B cell (primary cell): ENCODE data around the gene USB1. TPM values are rescaled to one million over a fixed set of nuclear protein-coding genes. Genes with fewer than 3 reads are reported as not detected.

Experiments used
- ATAC-seq: fragments of 200-7000 bp; cut with Tn5 transposase; one replicate; pipeline ENCODE4 v1.10.0; 2021; ENCODE audit warnings: low read depth, mild to moderate bottlenecking, moderate number of reproducible peaks, moderate library complexity
- CTCF ChIA-PET: fragments of 350-600 bp; sonication (Branson Sonifier 250); formaldehyde crosslinking; loops from one replicate; lab custom pipeline; 2021; ENCODE audit warnings: antibody characterized with exemption, inconsistent platforms; lab: Charles Lee
- POLR2A ChIA-PET: fragments of 350-600 bp; sonication (Branson Sonifier 250); formaldehyde crosslinking; loops from one replicate; lab custom pipeline; 2021; ENCODE audit warnings: antibody characterized with exemption; lab: Charles Lee
- DNase-seq: peaks from one replicate; pipeline ENCODE4 v3.0.0; 2013
- H2AFZ ChIP-seq: 2 replicates; pipeline ENCODE4 v1.6.1; 2012; ENCODE audit warnings: mild to moderate bottlenecking, low read depth, low read length; ENCODE audit not compliant: insufficient read depth, poor library complexity, severe bottlenecking
- H3K27ac ChIP-seq, 2 donors: 1 replicate in 1 of 2; 2 replicates in 1 of 2; pipeline ENCODE4 v1.5.1; 2012 to 2013; ENCODE audit warnings: low read length in 2 of 2, mild to moderate bottlenecking in 2 of 2, moderate library complexity in 1 of 2
- H3K27me3 ChIP-seq, 4 experiments: fragments of 200-600 bp in 1 of 4; sonication (generic) in 1 of 4; replicated peaks in 1 of 4; 1 replicate in 2 of 4; 2 replicates in 2 of 4; pipeline versions ENCODE4 v1.6.1 to v1.7.0; 2013 to 2016; ENCODE audit warnings: low read length in 3 of 4, mild to moderate bottlenecking in 2 of 4, mixed read lengths in 1 of 4, moderate library complexity in 1 of 4; ENCODE audit not compliant: insufficient read depth in 4 of 4, control insufficient read depth in 3 of 4; ENCODE audit errors: control extremely low read depth in 1 of 4
- H3K36me3 ChIP-seq, 2 experiments: replicated peaks in 1 of 2; 1 replicate in 1 of 2; 2 replicates in 1 of 2; pipeline versions ENCODE4 v1.6.1 to v1.7.1; 2013; ENCODE audit warnings: low read length in 1 of 2; ENCODE audit not compliant: insufficient read depth in 2 of 2, control insufficient read depth in 1 of 2; ENCODE audit errors: control extremely low read depth in 1 of 2, extremely low read depth in 1 of 2
- H3K4me1 ChIP-seq, 2 donors: fragments of 200-600 bp in 1 of 2; sonication (generic) in 1 of 2; 1 replicate in 1 of 2; 2 replicates in 1 of 2; pipeline versions ENCODE4 v1.5.1 to v1.6.1; 2013 to 2017; ENCODE audit warnings: low read length in 2 of 2; ENCODE audit not compliant: control insufficient read depth in 2 of 2, insufficient read depth in 2 of 2
- H3K4me2 ChIP-seq: replicated peaks from 2 replicates; pipeline ENCODE3; 2012; ENCODE audit warnings: mild to moderate bottlenecking, low read depth, low read length; ENCODE audit not compliant: poor library complexity, severe bottlenecking
- H3K4me3 ChIP-seq, 5 experiments: fragments of 200-600 bp in 1 of 5; sonication (generic) in 1 of 5; 1 replicate in 3 of 5; 2 replicates in 2 of 5; pipeline versions ENCODE4 v1.5.1 to v1.7.0; 2011 to 2016; ENCODE audit warnings: low read length in 4 of 5, mild to moderate bottlenecking in 4 of 5, low read depth in 2 of 5, control low read depth in 1 of 5, moderate library complexity in 1 of 5; ENCODE audit not compliant: insufficient read depth in 1 of 5; ENCODE audit errors: control extremely low read depth in 1 of 5, extremely low read depth in 1 of 5
- H3K79me2 ChIP-seq: fragments of 200-600 bp; sonication (generic); one replicate; pipeline ENCODE4 v1.6.0; 2016; ENCODE audit warnings: low read length; ENCODE audit not compliant: control insufficient read depth, insufficient read depth
- H3K9ac ChIP-seq: fragments of 200-600 bp; sonication (generic); 2 replicates; pipeline ENCODE4 v1.6.1; 2017; ENCODE audit warnings: mild to moderate bottlenecking, low read length, moderate library complexity
- H3K9me3 ChIP-seq, 3 donors: one replicate each; pipeline versions ENCODE4 v1.6.1 to v1.7.1; 2013; ENCODE audit warnings: low read length in 2 of 3; ENCODE audit not compliant: control insufficient read depth in 2 of 3, insufficient read depth in 1 of 3; ENCODE audit errors: control extremely low read depth in 1 of 3
- H4K20me1 ChIP-seq: 2 replicates; pipeline ENCODE4 v1.6.0; 2012; ENCODE audit warnings: mild to moderate bottlenecking, low read length; ENCODE audit not compliant: insufficient read depth, control insufficient read depth, poor library complexity, severe bottlenecking
- H3K27ac Mint-ChIP-seq: one replicate; pipeline ENCODE4 v1.8.0; 2021; ENCODE audit warnings: mixed read lengths
- H3K27me3 Mint-ChIP-seq: one replicate; pipeline ENCODE4 v1.8.0; 2021; ENCODE audit warnings: mixed read lengths
- H3K4me1 Mint-ChIP-seq: one replicate; pipeline ENCODE4 v1.8.0; 2021; ENCODE audit warnings: mixed read lengths
- H3K4me3 Mint-ChIP-seq: one replicate; pipeline ENCODE4 v1.8.0; 2021; ENCODE audit warnings: mixed read lengths
- H3K9me3 Mint-ChIP-seq: one replicate; pipeline ENCODE4 v1.8.0; 2022; ENCODE audit warnings: mixed read lengths; ENCODE audit not compliant: insufficient read depth
- CTCF ChIP-seq: fragments of 200-600 bp; IDR thresholded peaks from one replicate; pipeline ENCODE4 v1.8.0; 2022; ENCODE audit warnings: antibody characterized with exemption, mild to moderate bottlenecking
- EZH2 ChIP-seq: IDR thresholded peaks from 2 replicates; pipeline ENCODE4 v1.6.1; 2012; ENCODE audit warnings: borderline replicate concordance, low read depth, mild to moderate bottlenecking, moderate library complexity, low read length; ENCODE audit not compliant: insufficient read depth, poor library complexity, severe bottlenecking
- WGBS: methylation state at CpG from one replicate; pipeline ENCODE4 v1.1.5; 2013; ENCODE audit warnings: missing lambda C conversion rate; ENCODE audit not compliant: insufficient coverage; 5-methylcytosine and 5-hydroxymethylcytosine counted together
- intact Hi-C: fragments of 100-400 bp; cut with micrococcal nuclease; formaldehyde crosslinking; loops from one replicate; pipeline ENCODE4 v1.10.0; 2022
- polyA plus RNA-seq: library from polyadenylated mRNA; depleted of rRNA; stranded (reverse); fragments of >200 nt; gene quantifications from 2 replicates; pipeline ENCODE4 v1.2.3, GENCODE V29; 2012
- total RNA-seq, 2 donors: library from RNA; stranded (reverse); fragments of 120-200 nt in 1 of 2; gene quantifications; 1 replicate in 1 of 2; 2 replicates in 1 of 2; pipeline versions ENCODE4 v1.2.3 to v1.2.4, GENCODE V29; 2013 to 2022

USB1 gene
- total and polyA plus RNA-seq, 2 donors (not counting 1 experiment from before 2014, with no cell fraction given): 32.8 to 37.0 TPM

DNA sequence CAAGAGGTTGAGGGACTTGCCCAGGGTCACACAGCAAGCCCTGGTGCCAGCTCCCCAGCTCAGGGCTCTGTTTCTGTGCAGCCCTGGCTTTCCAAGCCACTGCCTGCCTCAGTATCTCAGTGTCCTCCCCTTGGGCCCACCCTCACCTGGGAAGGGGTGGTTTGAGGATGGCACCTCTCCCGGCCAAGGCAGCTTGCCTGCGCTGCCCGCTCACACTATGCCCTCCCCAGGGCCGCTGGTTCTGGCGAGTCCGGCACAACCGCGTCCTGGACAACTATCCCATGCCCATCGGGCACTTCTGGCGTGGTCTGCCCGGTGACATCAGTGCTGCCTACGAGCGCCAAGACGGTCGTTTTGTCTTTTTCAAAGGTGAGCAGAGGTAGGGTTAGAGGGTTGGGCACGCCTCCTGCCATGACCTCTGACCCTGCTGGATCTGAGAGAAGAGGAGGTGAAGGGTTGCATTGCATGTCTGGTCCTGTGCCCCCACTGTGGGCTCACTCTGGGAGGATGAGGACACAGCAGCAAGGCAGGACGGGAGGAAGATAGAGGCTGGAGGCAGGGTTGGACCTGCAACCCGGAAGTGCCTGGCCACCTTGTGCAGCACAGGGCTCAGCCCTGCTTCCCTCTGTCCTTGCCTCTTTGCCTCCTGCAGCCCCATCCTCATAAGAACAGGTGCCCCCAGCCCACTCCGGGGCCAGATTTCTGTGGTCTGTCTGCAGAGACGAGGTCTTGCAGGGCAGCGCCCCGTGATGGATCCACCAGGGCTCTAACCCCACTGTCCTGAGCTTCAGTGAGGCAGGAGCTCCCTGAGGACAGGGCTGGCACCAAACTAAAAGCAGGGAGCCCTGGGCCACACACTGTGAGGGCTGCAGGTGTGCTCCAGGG, 41.0 kb downstream of the USB1 start:
- no peak for DNase-seq
- Mint-ChIP-seq H3K27ac (no peak overlapping the region), H3K4me3 (no peak overlapping the region), H3K4me1 (no peaks in the 10 kb centered on the region), H3K9me3 (peaks cover 3% of the 10 kb centered on the region), H3K27me3 (no peaks in the 10 kb centered on the region)
- POLR2A ChIA-PET: no interaction called here
- Histone ChIP-seq H3K9ac (no peak overlapping the region), H3K4me2 (no peak overlapping the region), H4K20me1 (no peaks in the 10 kb centered on the region), H3K4me1 (no peaks in the 10 kb centered on the region), H3K9me3 (peaks cover 0 to 3% (median 0%) of the 10 kb centered on the region in 3 donors), H3K27ac (no peak overlapping the region), H3K36me3 (no peaks in the 10 kb centered on the region), H3K4me3 (no peak overlapping the region), H3K27me3 (no peaks in the 10 kb centered on the region), H3K79me2 (no peaks in the 10 kb centered on the region), H2AFZ (no peak overlapping the region)
- TF ChIP-seq EZH2 (no peak), CTCF (no peak)
- CTCF ChIA-PET: no interaction called here
- ATAC-seq: no peak
- intact Hi-C loops: no loop called here
- WGBS: 95% methylated on average over 22 of the region's 22 CpGs

GRCh38 chr16:58042886-58043515, 41.8 kb downstream of the USB1 start:
- ATAC-seq: no peak
- Histone ChIP-seq H3K9ac (no peak overlapping the region), H3K4me2 (no peak overlapping the region), H3K27me3 (no peaks in the 10 kb centered on the region), H3K4me1 (no peaks in the 10 kb centered on the region), H2AFZ (no peak overlapping the region), H4K20me1 (no peaks in the 10 kb centered on the region), H3K36me3 (no peaks in the 10 kb centered on the region), H3K79me2 (no peaks in the 10 kb centered on the region), H3K9me3 (no peaks in the 10 kb centered on the region), H3K4me3 (no peak overlapping the region), H3K27ac (no peak overlapping the region)
- H3K4me1 Mint-ChIP-seq: no peaks in the 10 kb centered on the region
- POLR2A ChIA-PET: no interaction called here
- CTCF ChIA-PET: no interaction called here
- H3K27me3 Mint-ChIP-seq: no peaks in the 10 kb centered on the region
- WGBS: 95% methylated on average over 12 of the region's 16 CpGs
- H3K9me3 Mint-ChIP-seq: no peaks in the 10 kb centered on the region
- H3K4me3 Mint-ChIP-seq: no peak overlapping the region
- no peak for TF ChIP-seq CTCF
- no peak for TF ChIP-seq EZH2
- intact Hi-C loops: no loop called here
- no peak overlapping the region for H3K27ac Mint-ChIP-seq
- DNase-seq: no peak
